ENCODE results near the gene CEACAM21. TPM values are rescaled to one million over a fixed set of nuclear protein-coding genes. Genes with fewer than 3 reads are reported as not detected.

The CEACAM21 gene
- polyA plus RNA-seq, 3 donors: 2.1 to 6.4 (median 4.1) TPM

DNA sequence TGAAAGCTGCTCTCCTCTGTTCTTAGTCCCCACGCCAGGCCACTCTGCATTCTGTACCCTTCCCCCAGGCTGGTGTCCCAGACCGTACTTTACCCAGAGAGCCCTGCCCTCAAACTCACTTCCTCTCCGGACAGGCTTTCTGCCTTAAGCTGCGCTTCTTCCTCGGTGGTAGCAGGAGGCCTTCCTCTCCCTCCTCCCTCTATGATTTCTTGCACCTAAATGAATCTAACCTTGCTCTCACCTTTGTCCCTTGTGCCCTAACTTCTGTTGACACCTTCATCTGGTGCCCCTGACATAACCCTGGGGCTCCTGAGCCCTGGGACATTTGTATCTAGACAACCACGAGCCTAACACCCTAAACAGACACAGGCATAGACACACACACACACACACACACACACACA, 29.6 kb upstream of the CEACAM21 start:
- Histone ChIP-seq H2AFZ (ENCODE audit: insufficient read depth, low read depth, low read length, poor library complexity, severe bottlenecking) (peak overlapping the region; percentile 77), H3K27me3 (ENCODE audit: control insufficient read depth in 2 of 2, insufficient read depth in 2 of 2, low read length in 2 of 2) (no peaks in the 10 kb centered on the region), H3K9ac (ENCODE audit: insufficient read depth, low read length, poor library complexity, severe bottlenecking) (peak overlapping the region; percentile 25), H3K4me1 (ENCODE audit: control insufficient read depth in 1 of 2, insufficient read depth in 2 of 2, low read length in 2 of 2) (peaks cover 76 to 91% of the 10 kb centered on the region in 2 donors), H3K4me3 (replicated peaks in 1 of 3; ENCODE audit: low read depth in 2 of 3, low read length in 3 of 3) (peak overlapping the region; percentile 10 to 74 (median 13)), H3K27ac (ENCODE audit: low read depth in 1 of 2, low read length in 2 of 2) (peak overlapping the region; percentile 18 to 82), H3K9me3 (replicated peaks in 1 of 2; ENCODE audit: control insufficient read depth in 1 of 2, insufficient read depth in 1 of 2, low read length in 2 of 2) (no peaks in the 10 kb centered on the region), H3K4me2 (replicated peaks; ENCODE audit: extremely low read depth, low read length, poor library complexity, severe bottlenecking) (peak overlapping the region; percentile 86), H4K20me1 (ENCODE audit: insufficient read depth, low read length) (no peaks in the 10 kb centered on the region), H3K79me2 (ENCODE audit: insufficient read depth, low read length) (peaks cover 23% of the 10 kb centered on the region), H3K36me3 (replicated peaks in 1 of 2; ENCODE audit: control insufficient read depth in 1 of 2, insufficient read depth in 2 of 2, low read length in 2 of 2) (no peaks in the 10 kb centered on the region)
- no peaks in the 10 kb centered on the region for H3K9me3 Mint-ChIP-seq
- peak overlapping the region; percentile 69 to 93 for H3K4me3 Mint-ChIP-seq
- H3K36me3 Mint-ChIP-seq: peaks cover 0 to under 1% of the 10 kb centered on the region in 2 donors
- H3K27ac Mint-ChIP-seq: peak overlapping the region; percentile 86 to 96 (median 88)
- DNase-seq: peak; percentile 53 to 70 (median 62)
- H3K4me1 Mint-ChIP-seq: peaks cover 76% of the 10 kb centered on the region
- intact Hi-C loops (cut with micrococcal nuclease): no loop called here
- TF ChIP-seq, protein P1, sequence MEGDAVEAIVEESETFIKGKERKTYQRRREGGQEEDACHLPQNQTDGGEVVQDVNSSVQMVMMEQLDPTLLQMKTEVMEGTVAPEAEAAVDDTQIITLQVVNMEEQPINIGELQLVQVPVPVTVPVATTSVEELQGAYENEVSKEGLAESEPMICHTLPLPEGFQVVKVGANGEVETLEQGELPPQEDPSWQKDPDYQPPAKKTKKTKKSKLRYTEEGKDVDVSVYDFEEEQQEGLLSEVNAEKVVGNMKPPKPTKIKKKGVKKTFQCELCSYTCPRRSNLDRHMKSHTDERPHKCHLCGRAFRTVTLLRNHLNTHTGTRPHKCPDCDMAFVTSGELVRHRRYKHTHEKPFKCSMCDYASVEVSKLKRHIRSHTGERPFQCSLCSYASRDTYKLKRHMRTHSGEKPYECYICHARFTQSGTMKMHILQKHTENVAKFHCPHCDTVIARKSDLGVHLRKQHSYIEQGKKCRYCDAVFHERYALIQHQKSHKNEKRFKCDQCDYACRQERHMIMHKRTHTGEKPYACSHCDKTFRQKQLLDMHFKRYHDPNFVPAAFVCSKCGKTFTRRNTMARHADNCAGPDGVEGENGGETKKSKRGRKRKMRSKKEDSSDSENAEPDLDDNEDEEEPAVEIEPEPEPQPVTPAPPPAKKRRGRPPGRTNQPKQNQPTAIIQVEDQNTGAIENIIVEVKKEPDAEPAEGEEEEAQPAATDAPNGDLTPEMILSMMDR (IDR thresholded peaks at IDR 0.05): no peak
- 0% methylated on average over 6 of the region's 6 CpGs for WGBS (ENCODE audit: insufficient coverage)
- no peaks in the 10 kb centered on the region for H3K27me3 Mint-ChIP-seq (ENCODE audit: low read depth in 3 of 3)

DNA sequence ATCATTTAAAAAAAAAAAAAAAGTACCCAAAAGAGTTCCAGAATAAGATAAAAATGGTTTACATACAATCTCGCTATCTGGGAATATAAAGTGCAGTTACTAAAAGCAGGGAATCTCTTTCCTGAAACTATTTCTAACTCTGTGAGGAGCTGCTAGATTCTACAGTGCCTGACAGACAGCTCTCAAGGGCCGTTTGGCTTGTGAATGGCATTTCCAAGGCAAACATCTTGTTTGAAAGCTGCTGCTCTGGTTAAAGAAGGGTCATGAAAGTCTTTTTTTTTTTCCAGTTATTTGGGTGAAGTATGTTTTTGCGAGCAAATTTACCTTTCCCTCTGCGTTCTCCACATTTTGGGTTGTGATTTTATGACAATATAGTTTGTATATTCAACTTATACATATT, 29.0 kb upstream of the CEACAM21 start:
- Mint-ChIP-seq H3K27ac (peak overlapping the region in 2 of 7 donors; percentile 87 to 96), H3K9me3 (no peaks in the 10 kb centered on the region), H3K4me3 (peak overlapping the region in 1 of 2 donors; percentile 69), H3K4me1 (peaks cover 81% of the 10 kb centered on the region), H3K27me3 (ENCODE audit: low read depth in 3 of 3) (no peaks in the 10 kb centered on the region), H3K36me3 (peaks cover 0 to 3% of the 10 kb centered on the region in 2 donors)
- TF ChIP-seq, protein P1 (IDR thresholded peaks at IDR 0.05): no peak
- peak overlapping the region in 1 of 3 experiments; percentile 74 for H3K4me3 ChIP-seq (replicated peaks in 1 of 3; ENCODE audit: low read depth in 2 of 3, low read length in 3 of 3)
- peaks cover 82 to 97% of the 10 kb centered on the region in 2 donors for H3K4me1 ChIP-seq (ENCODE audit: control insufficient read depth in 1 of 2, insufficient read depth in 2 of 2, low read length in 2 of 2)
- H3K27ac ChIP-seq (ENCODE audit: low read depth in 1 of 2, low read length in 2 of 2): peak overlapping the region in 1 of 2 donors; percentile 82
- intact Hi-C loops (cut with micrococcal nuclease): no loop called here
- no peaks in the 10 kb centered on the region for H3K27me3 ChIP-seq (ENCODE audit: control insufficient read depth in 2 of 2, insufficient read depth in 2 of 2, low read length in 2 of 2)
- H3K36me3 ChIP-seq (replicated peaks in 1 of 2; ENCODE audit: control insufficient read depth in 1 of 2, insufficient read depth in 2 of 2, low read length in 2 of 2): no peaks in the 10 kb centered on the region
- 80% methylated on average over 1 of the region's 4 CpGs for WGBS (ENCODE audit: insufficient coverage)
- H3K9ac ChIP-seq (ENCODE audit: insufficient read depth, low read length, poor library complexity, severe bottlenecking): no peak overlapping the region
- H4K20me1 ChIP-seq (ENCODE audit: insufficient read depth, low read length): no peaks in the 10 kb centered on the region
- peak overlapping the region; percentile 77 for H2AFZ ChIP-seq (ENCODE audit: insufficient read depth, low read depth, low read length, poor library complexity, severe bottlenecking)
- no peaks in the 10 kb centered on the region for H3K9me3 ChIP-seq (replicated peaks in 1 of 2; ENCODE audit: control insufficient read depth in 1 of 2, insufficient read depth in 1 of 2, low read length in 2 of 2)
- H3K4me2 ChIP-seq (replicated peaks; ENCODE audit: extremely low read depth, low read length, poor library complexity, severe bottlenecking): peak overlapping the region; percentile 86
- no peak for DNase-seq
- peaks cover 28% of the 10 kb centered on the region for H3K79me2 ChIP-seq (ENCODE audit: insufficient read depth, low read length)
